T-helper 2 cell treated with Interferon-gamma antibody and Interleukin-4, amounts not matched to agents 100 ng/mL and 5 ng/mL, for 36 hours (primary cell): ENCODE results near the gene EID1. TPM values are rescaled to one million over a fixed set of nuclear protein-coding genes. Genes with fewer than 3 reads are reported as not detected.
"Not testable (repeated sequence)": the region's sequence is repeated elsewhere in the genome, so short reads cannot be mapped to it uniquely, and the experiment has no call there.

Source experiments
- intact Hi-C: fragments of 100-400 bp; cut with micrococcal nuclease; formaldehyde crosslinking; loops from one replicate; pipeline ENCODE4 v1.15.1; 2023
- total RNA-seq: library from RNA; stranded (reverse); gene quantifications from 2 replicates; pipeline ENCODE4 v1.2.3, GENCODE V29; 2022

EID1 gene, protein sequence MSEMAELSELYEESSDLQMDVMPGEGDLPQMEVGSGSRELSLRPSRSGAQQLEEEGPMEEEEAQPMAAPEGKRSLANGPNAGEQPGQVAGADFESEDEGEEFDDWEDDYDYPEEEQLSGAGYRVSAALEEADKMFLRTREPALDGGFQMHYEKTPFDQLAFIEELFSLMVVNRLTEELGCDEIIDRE
- total RNA-seq, result 107 and 110 TPM in 2 replicates

DNA sequence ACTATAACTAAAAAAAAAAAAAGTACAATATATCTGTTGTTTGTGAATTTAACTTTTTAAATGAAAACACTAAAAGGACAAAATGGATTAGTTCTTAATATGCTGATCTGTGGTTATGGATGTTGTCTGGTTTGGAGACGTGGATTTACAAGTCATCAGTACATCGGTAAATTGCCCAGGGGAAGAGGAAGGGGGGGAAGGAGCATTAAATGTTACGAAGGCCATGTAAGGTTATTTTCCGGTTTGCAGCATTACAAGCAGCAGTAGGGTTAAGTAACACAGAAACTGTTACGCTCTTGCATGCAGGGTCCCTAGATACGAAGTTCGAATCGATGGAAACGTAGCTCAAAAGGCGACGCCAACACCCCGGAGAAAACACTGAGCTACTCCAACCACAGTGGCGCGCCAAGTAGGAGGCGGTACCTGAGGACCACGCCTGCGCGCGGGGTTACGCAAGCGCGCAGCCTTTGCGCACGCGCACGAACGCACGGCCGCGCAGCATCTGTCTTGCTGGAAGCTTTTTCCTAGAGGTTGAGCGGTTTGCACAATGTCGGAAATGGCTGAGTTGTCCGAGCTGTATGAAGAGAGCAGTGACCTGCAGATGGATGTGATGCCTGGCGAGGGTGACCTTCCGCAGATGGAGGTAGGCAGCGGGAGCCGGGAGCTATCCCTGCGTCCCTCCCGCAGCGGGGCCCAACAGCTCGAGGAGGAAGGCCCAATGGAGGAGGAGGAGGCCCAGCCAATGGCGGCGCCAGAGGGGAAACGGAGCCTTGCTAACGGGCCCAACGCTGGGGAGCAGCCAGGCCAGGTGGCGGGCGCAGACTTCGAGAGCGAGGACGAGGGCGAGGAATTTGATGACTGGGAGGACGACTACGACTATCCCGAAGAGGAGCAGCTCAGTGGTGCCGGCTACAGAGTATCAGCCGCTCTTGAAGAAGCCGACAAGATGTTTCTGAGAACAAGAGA is at the start of gene EID1:
EID1 (plus strand) TSS at position 505 of the 966 bp plus-strand sequence; CDS start at position 548, 43 bp downstream.
- intact Hi-C loops, result loop anchor here (1.0 to 2.0 kb wide), 8 partner anchors 10 to 1477 kb away; partner anchors contain the start of genes CEP152, COPS2, FAM227B and GABPB1

DNA sequence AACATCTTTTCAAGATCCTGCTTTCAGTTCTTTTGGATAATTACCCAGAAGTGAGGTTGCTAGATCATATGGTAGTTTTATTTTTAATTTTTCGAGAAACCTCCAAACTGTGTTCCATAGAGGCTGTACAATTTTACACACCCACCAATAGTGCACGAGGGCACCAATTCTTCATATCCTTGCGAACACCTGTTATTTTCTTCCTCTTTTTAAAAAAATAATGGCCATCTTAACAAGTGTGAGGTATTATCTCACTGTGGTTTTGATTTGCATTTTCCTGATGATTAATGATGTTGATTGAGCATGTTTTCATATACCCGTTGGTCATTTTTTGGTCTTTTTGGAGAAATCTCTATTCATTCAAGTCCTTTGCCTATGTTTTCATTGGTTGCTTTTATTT is 49.5 kb upstream of the EID1 start:
- intact Hi-C loops, result no loop called here

- intact Hi-C loops, result no loop called here
Observed at GRCh38 chr15:48828906-48829305, 49.0 kb upstream of the EID1 start.

- intact Hi-C loops, result no loop called here
Observed at GRCh38 chr15:48832648-48833047, 45.3 kb upstream of the EID1 start.

GRCh38 chr15:48833526-48834239 is 44.3 kb upstream of the EID1 start:
- intact Hi-C loops, result no loop called here

DNA sequence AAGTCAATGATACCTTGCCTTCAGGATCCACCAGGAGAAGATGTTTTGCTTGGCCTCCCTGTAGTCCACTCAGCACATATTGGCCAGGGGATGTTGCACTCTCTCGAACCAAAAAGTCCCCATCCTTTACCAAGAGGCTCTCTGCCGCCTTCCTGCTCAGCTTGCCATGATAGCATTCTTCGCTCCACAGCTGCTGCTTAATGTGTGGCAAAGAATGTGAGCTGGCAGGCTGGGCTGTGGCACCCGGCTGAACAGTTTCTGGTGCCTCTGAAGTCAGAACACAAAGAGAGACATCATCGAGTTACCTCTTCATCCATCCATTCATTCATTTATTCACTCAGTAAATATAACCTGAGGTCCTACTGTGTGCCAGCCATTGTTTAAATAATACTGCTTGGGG is 43.2 kb upstream of the EID1 start:
- intact Hi-C loops, result no loop called here

DNA sequence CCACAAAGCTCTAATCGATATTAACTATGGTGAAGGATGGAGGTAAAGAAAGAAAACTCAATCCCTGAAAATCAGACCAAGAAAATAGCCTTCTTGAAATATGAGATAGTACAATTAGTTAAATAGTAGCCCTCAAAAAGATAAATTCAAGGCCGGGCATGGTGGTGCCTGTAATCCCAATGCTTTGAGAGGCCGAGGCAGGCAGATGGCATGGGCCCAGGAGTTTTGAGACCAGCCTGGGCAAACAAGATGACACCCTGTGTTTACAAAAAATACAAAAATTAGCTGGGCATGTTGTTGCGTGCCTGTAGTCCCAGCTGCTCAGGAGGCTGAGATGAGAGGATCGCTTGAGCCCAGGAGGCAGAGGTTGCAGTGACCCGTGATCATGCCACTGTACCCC is 35.4 kb upstream of the EID1 start:
- intact Hi-C loops, result no loop called here

GRCh38 chr15:48845123-48845522 is 32.8 kb upstream of the EID1 start:
- intact Hi-C loops, result no loop called here

GRCh38 chr15:48850648-48851047 is 27.3 kb upstream of the EID1 start:
- intact Hi-C loops, result no loop called here

DNA sequence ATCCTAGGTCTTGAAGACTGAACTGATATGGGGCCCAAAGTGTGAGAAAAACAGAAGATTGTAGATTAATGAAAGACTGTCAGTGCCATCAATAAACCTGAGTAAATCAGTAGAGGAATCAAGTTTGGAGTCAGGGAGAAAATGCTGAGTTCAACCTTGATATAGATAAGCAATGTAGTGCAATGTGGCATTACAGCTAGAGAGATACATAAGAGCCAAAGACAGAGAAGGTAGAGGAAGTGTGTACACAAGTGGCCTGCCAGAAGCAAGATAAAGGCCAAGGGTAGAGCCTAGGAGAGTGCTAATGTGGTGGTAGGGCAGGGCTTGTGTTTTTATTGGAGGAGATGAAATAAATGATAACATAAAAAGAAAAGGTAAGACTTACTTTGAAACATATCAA is 26.0 kb upstream of the EID1 start:
- intact Hi-C loops, result no loop called here

GRCh38 chr15:48854434-48854833 is 23.5 kb upstream of the EID1 start:
- intact Hi-C loops, result not testable (repeated sequence)

- intact Hi-C loops, result no loop called here
Observed at GRCh38 chr15:48855501-48856440, 22.2 kb upstream of the EID1 start.

- intact Hi-C loops, result no loop called here
Observed at GRCh38 chr15:48856942-48857341, 21.0 kb upstream of the EID1 start.

DNA sequence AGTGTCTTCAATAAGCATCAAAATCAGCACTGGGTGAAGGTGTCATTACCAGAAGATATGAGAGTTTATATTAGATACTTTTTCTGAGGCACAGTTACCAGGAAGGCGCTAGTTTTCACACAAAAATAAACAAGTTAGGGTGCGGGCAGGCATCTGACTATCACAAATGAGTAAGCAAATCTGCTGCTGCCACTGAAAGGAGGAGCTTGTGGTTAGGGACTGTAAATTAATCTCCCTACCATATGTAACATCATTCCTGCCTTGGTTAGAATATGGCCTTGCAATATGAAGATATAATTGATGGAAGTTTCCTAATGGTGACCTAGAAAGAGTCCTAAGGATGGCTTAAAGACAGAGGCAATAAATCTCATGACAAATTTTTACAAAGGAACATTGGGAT is 19.5 kb upstream of the EID1 start:
- intact Hi-C loops, result no loop called here

- intact Hi-C loops, result no loop called here
Observed at GRCh38 chr15:48859426-48859825, 18.5 kb upstream of the EID1 start.

DNA sequence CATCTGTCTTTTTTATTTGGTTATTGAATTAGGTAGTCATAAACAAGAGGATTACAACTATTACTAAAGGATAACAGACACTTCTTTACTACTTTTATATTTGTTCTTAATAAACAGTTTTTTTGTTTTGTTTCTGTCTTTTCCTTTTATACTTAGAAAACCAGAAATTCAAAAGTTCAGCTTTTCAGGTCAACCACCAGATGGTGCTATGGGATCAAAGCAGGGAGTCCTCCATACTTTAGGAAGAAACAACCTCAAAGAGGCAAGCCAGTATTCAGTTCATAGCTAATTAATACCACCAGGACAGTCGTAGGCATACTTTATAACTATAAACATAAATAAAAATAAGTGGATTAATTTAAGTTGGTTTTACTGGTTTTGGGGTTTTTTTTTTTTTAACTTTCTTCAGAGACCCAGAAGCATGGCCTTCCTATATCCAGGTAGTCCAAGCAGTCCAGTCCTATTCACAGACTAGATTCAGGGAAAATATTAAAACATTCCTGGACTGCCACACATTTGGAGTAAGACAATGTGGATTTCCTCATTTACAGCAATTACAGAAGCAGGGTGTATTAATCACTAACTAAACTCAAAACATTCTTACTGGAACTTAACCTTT is 16.0 kb upstream of the EID1 start:
- intact Hi-C loops, result loop anchor here (1.0 to 5.0 kb wide), 8 partner anchors 104 to 1283 kb away; partner anchors contain the start of gene COPS2

DNA sequence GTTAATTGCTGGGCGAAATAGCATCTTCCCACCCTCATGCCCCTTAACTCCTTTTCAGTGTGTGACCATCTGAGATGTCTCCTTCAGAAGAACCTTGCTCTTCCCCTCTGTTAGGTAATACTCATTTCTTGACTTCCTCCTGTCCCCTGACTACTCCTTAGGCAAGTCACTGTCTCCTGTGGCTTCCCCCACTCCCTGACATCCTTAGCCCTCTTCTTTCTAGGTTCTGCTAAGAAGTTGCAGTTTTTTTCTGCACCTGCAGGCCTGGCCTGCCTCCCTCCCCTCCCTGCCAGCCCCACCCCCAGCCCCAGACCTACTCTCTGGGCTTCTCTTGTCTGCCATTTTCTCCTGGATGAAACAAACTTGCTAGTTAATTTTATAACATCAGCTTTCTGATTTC is 15.2 kb upstream of the EID1 start:
- intact Hi-C loops, result loop anchor here (1.0 to 5.0 kb wide), 7 partner anchors 104 to 1283 kb away; no protein-coding TSS in a partner anchor

- intact Hi-C loops, result no loop called here
Observed at GRCh38 chr15:48865370-48866079, 12.4 kb upstream of the EID1 start.

GRCh38 chr15:48866141-48866563 is 11.8 kb upstream of the EID1 start:
- intact Hi-C loops, result no loop called here
